H9 (cell line): Measurements from ENCODE around the gene NUP155. TPM values are rescaled to one million over a fixed set of nuclear protein-coding genes. Genes with fewer than 3 reads are reported as not detected.

ENCODE experiments used
- DNase-seq: peaks from one replicate; pipeline ENCODE4 v3.0.0-alpha.2; 2017
- H2AFZ ChIP-seq: one replicate; pipeline ENCODE4 v1.6.1; 2013; ENCODE audit warnings: mild to moderate bottlenecking, low read length, control low read depth, moderate library complexity
- H2AK5ac ChIP-seq: 2 replicates; pipeline ENCODE4 v1.6.1; 2013; ENCODE audit warnings: low read length, control low read depth, mixed read lengths; ENCODE audit not compliant: insufficient read length
- H2BK120ac ChIP-seq: one replicate; pipeline ENCODE4 v1.6.1; 2013; ENCODE audit warnings: low read depth, mild to moderate bottlenecking, low read length, control low read depth, inconsistent platforms; ENCODE audit not compliant: poor library complexity, severe bottlenecking
- H2BK12ac ChIP-seq: 2 replicates; pipeline ENCODE4 v1.6.1; 2013; ENCODE audit warnings: low read length, control low read depth, mixed read lengths, low read depth; ENCODE audit not compliant: insufficient read length
- H2BK15ac ChIP-seq: 2 replicates; pipeline ENCODE4 v1.6.1; 2013; ENCODE audit warnings: low read depth, low read length, control low read depth
- H2BK20ac ChIP-seq: one replicate; pipeline ENCODE4 v1.6.1; 2013; ENCODE audit warnings: low read depth, mild to moderate bottlenecking, low read length, control low read depth, inconsistent platforms; ENCODE audit not compliant: poor library complexity, severe bottlenecking
- H2BK5ac ChIP-seq: 2 replicates; pipeline ENCODE4 v1.6.1; 2013; ENCODE audit warnings: low read length, control low read depth, mixed read lengths; ENCODE audit not compliant: insufficient read length
- H3K14ac ChIP-seq: 2 replicates; pipeline ENCODE4 v1.6.1; 2013; ENCODE audit warnings: low read length, control low read depth; ENCODE audit not compliant: insufficient read depth
- H3K18ac ChIP-seq: 2 replicates; pipeline ENCODE4 v1.6.1; 2013; ENCODE audit warnings: low read depth, mild to moderate bottlenecking, mixed read lengths, low read length, control low read depth; ENCODE audit not compliant: insufficient read length
- H3K23ac ChIP-seq: 2 replicates; pipeline ENCODE4 v1.6.1; 2013; ENCODE audit warnings: low read length, control low read depth, mixed read lengths, low read depth; ENCODE audit not compliant: insufficient read length
- H3K23me2 ChIP-seq: 2 replicates; pipeline ENCODE4 v1.6.1; 2013; ENCODE audit warnings: low read depth, mild to moderate bottlenecking, mixed read lengths, low read length, control low read depth; ENCODE audit not compliant: insufficient read length, poor library complexity, severe bottlenecking
- H3K27ac ChIP-seq: 2 replicates; pipeline ENCODE4 v1.5.1; 2013; ENCODE audit warnings: low read length, control low read depth, mixed read lengths, low read depth; ENCODE audit not compliant: insufficient read length
- H3K27me3 ChIP-seq: 2 replicates; pipeline ENCODE4 v1.6.1; 2013; ENCODE audit warnings: low read length, control low read depth, inconsistent platforms; ENCODE audit not compliant: insufficient read depth
- H3K4ac ChIP-seq: 2 replicates; pipeline ENCODE4 v1.6.1; 2013; ENCODE audit warnings: low read depth, mild to moderate bottlenecking, control low read depth, inconsistent platforms, low read length, moderate library complexity
- H3K4me1 ChIP-seq: 2 replicates; pipeline ENCODE4 v1.6.1; 2013; ENCODE audit warnings: low read length, control low read depth, inconsistent platforms; ENCODE audit not compliant: insufficient read depth
- H3K4me2 ChIP-seq: 2 replicates; pipeline ENCODE4 v1.6.1; 2013; ENCODE audit warnings: low read length, control low read depth, mixed read lengths; ENCODE audit not compliant: insufficient read length, insufficient read depth
- H3K56ac ChIP-seq: 2 replicates; pipeline ENCODE4 v1.6.1; 2013; ENCODE audit warnings: low read depth, mild to moderate bottlenecking, mixed read lengths, low read length, control low read depth; ENCODE audit not compliant: insufficient read length
- H3K79me1 ChIP-seq: 2 replicates; pipeline ENCODE4 v1.6.1; 2013; ENCODE audit warnings: low read depth, mild to moderate bottlenecking, moderate library complexity, low read length, control low read depth, inconsistent platforms; ENCODE audit not compliant: insufficient read depth, poor library complexity, severe bottlenecking
- H3K79me2 ChIP-seq: 2 replicates; pipeline ENCODE4 v1.6.1; 2013; ENCODE audit warnings: low read length, control low read depth, inconsistent platforms; ENCODE audit not compliant: insufficient read depth
- H3K9ac ChIP-seq: 2 replicates; pipeline ENCODE4 v1.6.1; 2013; ENCODE audit warnings: low read length, control low read depth, mixed read lengths; ENCODE audit not compliant: insufficient read length; ENCODE audit errors: extremely low read depth
- H3K9me3 ChIP-seq: one replicate; pipeline ENCODE4 v1.6.1; 2013; ENCODE audit warnings: low read depth, low read length, inconsistent platforms; ENCODE audit not compliant: control insufficient read depth
- H3T11ph ChIP-seq: one replicate; pipeline ENCODE4 v1.6.1; 2013; ENCODE audit warnings: mild to moderate bottlenecking, low read length, control low read depth, inconsistent platforms
- H4K20me1 ChIP-seq: one replicate; pipeline ENCODE4 v1.6.1; 2013; ENCODE audit not compliant: control insufficient read depth, insufficient read length, insufficient read depth
- H4K5ac ChIP-seq: 2 replicates; pipeline ENCODE4 v1.6.1; 2013; ENCODE audit warnings: low read depth, mild to moderate bottlenecking, mixed read lengths, low read length, control low read depth; ENCODE audit not compliant: insufficient read length
- H4K8ac ChIP-seq: replicated peaks from 2 replicates; pipeline ENCODE4 v1.6.1; 2013; ENCODE audit warnings: low read length, control low read depth, mixed read lengths, low read depth; ENCODE audit not compliant: insufficient read length
- H4K91ac ChIP-seq: 2 replicates; pipeline ENCODE4 v1.6.1; 2013; ENCODE audit warnings: low read depth, mild to moderate bottlenecking, moderate library complexity, mixed read lengths, low read length, control low read depth; ENCODE audit not compliant: insufficient read length
- H3K27ac Mint-ChIP-seq, 3 experiments: 2 replicates in 2 of 3; 3 replicates in 1 of 3; pipeline ENCODE4 v1.8.0; 2020 to 2021; ENCODE audit warnings: mixed read lengths in 3 of 3, mild to moderate bottlenecking in 1 of 3, moderate library complexity in 1 of 3
- H3K27me3 Mint-ChIP-seq: 2 replicates; pipeline ENCODE4 v1.8.0; 2021; ENCODE audit warnings: low read depth, mild to moderate bottlenecking, moderate library complexity, mixed read lengths
- H3K36me3 Mint-ChIP-seq, 3 experiments: 2 replicates in 2 of 3; 3 replicates in 1 of 3; pipeline ENCODE4 v1.8.0; 2020 to 2021; ENCODE audit warnings: low read depth in 3 of 3, mixed read lengths in 3 of 3; ENCODE audit not compliant: insufficient read depth in 1 of 3
- H3K4me1 Mint-ChIP-seq, 2 experiments: 2 replicates each; pipeline ENCODE4 v1.8.0; 2020; ENCODE audit warnings: mixed read lengths in 2 of 2
- H3K4me3 Mint-ChIP-seq, 2 experiments: 2 replicates in 1 of 2; 3 replicates in 1 of 2; pipeline ENCODE4 v1.8.0; 2020 to 2021; ENCODE audit warnings: mild to moderate bottlenecking in 2 of 2, mixed read lengths in 2 of 2, moderate library complexity in 1 of 2
- H3K9me3 Mint-ChIP-seq, 2 experiments: 2 replicates in 1 of 2; 3 replicates in 1 of 2; pipeline ENCODE4 v1.8.0; 2020; ENCODE audit warnings: mild to moderate bottlenecking in 2 of 2, mixed read lengths in 2 of 2, moderate library complexity in 1 of 2
- WGBS: extraction: QIAGEN DNeasy Blood & Tissue Kit; methylation state at CpG from one replicate; pipeline ENCODE4 v1.1.7; 2013; ENCODE audit warnings: missing lambda C conversion rate, low lambda C conversion rate, mixed read lengths; ENCODE audit not compliant: insufficient read length; ENCODE audit errors: extremely low coverage; 5-methylcytosine and 5-hydroxymethylcytosine counted together
- total RNA-seq: library from RNA; stranded (reverse); gene quantifications from 2 replicates; pipeline ENCODE4 v1.2.1, GENCODE V29; 2021
- TF ChIP-seq, protein P1 (sequence below): fragments of 200-600 bp; sonication (generic); conservative IDR thresholded peaks from 3 replicates; pipeline ENCODE4 v1.8.0; 2021; ENCODE audit warnings: antibody characterized with exemption, mild to moderate bottlenecking

NUP155 gene
- total RNA-seq, 1 experiment from 2014 or later: 82.4 TPM

DNA sequence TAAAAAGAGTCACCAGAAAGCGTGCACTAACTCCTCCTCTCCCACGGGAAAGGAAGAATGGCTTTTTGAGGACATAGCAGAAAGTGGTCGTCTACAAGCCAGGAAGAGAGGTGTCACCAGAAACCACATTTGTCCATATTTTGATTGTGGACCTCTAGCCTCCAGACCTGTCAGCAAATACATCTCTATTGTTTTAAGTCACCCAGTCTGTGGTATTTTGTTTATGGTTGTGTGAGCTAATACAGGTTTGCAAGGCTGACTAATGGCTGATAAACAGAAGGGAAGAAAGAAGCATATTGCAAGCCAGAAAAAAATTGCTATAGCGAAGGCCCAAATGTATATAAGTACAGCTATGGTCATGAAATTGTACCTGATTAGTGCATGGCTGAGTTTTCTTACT lies 29.6 kb upstream of the NUP155 start:
- H3T11ph ChIP-seq: no peak overlapping the region
- no peaks in the 10 kb centered on the region for H3K9me3 ChIP-seq
- H2BK15ac ChIP-seq: no peak overlapping the region
- H4K91ac ChIP-seq: no peak overlapping the region
- H2BK20ac ChIP-seq: no peak overlapping the region
- H3K4me3 Mint-ChIP-seq: no peak overlapping the region; a peak in 1 of 5 replicates
- H2BK12ac ChIP-seq: no peak overlapping the region
- H3K18ac ChIP-seq: no peak overlapping the region
- H2BK5ac ChIP-seq: no peak overlapping the region
- H3K23me2 ChIP-seq: no peaks in the 10 kb centered on the region
- no peak overlapping the region for H3K4ac ChIP-seq
- no peak overlapping the region for H3K27ac ChIP-seq
- no peak overlapping the region for H3K27ac Mint-ChIP-seq
- WGBS: no CpG with 5 or more reads among the region's 4 CpGs
- H3K4me1 ChIP-seq: no peaks in the 10 kb centered on the region
- H4K5ac ChIP-seq: no peak overlapping the region
- no peaks in the 10 kb centered on the region for H3K79me2 ChIP-seq
- H2AK5ac ChIP-seq: no peak overlapping the region
- H4K20me1 ChIP-seq: no peaks in the 10 kb centered on the region
- no peak overlapping the region for H4K8ac ChIP-seq
- no peak overlapping the region for H3K4me2 ChIP-seq
- H3K79me1 ChIP-seq: no peaks in the 10 kb centered on the region
- H3K9me3 Mint-ChIP-seq: no peaks in the 10 kb centered on the region
- no peaks in the 10 kb centered on the region for H3K27me3 Mint-ChIP-seq
- H3K9ac ChIP-seq: no peak overlapping the region
- H3K4me1 Mint-ChIP-seq: peaks cover 3 to 6% of the 10 kb centered on the region in 2 experiments; a peak in 3 of 4 replicates
- H3K36me3 Mint-ChIP-seq: peaks cover 8 to 34% (median 20%) of the 10 kb centered on the region in 3 experiments; a peak in 6 of 7 replicates
- H3K14ac ChIP-seq: no peak overlapping the region
- H2AFZ ChIP-seq: no peak overlapping the region
- TF ChIP-seq, protein P1, sequence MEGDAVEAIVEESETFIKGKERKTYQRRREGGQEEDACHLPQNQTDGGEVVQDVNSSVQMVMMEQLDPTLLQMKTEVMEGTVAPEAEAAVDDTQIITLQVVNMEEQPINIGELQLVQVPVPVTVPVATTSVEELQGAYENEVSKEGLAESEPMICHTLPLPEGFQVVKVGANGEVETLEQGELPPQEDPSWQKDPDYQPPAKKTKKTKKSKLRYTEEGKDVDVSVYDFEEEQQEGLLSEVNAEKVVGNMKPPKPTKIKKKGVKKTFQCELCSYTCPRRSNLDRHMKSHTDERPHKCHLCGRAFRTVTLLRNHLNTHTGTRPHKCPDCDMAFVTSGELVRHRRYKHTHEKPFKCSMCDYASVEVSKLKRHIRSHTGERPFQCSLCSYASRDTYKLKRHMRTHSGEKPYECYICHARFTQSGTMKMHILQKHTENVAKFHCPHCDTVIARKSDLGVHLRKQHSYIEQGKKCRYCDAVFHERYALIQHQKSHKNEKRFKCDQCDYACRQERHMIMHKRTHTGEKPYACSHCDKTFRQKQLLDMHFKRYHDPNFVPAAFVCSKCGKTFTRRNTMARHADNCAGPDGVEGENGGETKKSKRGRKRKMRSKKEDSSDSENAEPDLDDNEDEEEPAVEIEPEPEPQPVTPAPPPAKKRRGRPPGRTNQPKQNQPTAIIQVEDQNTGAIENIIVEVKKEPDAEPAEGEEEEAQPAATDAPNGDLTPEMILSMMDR: no peak
- no peaks in the 10 kb centered on the region for H3K27me3 ChIP-seq
- H2BK120ac ChIP-seq: no peak overlapping the region
- H3K23ac ChIP-seq: no peak overlapping the region
- H3K56ac ChIP-seq: no peak overlapping the region
- no peak for DNase-seq
